ENCODE measurements around the gene MKRN2. TPM values are rescaled to one million over a fixed set of nuclear protein-coding genes. Genes with fewer than 3 reads are reported as not detected.

The MKRN2 gene
- 10 to 100 TPM; 42.8 to 50.5 (median 44.6) TPM for polyA plus RNA-seq (ENCODE audit: insufficient read length in 3 of 3)
- long read RNA-seq, donor 1, transcript MKRN2-201 (8 exons, 2,848 nt), result major isoform, 10 of 10 reads
- long read RNA-seq, donor 1, partial matches to known transcripts, result 0 of 10 reads
- long read RNA-seq, donor 1, other reads (novel, unspliced or antisense), result 0 of 10 reads
- long read RNA-seq, donor 2, transcript MKRN2-201 (8 exons, 2,848 nt), result major isoform, 7 of 18 reads
- long read RNA-seq, donor 2, partial matches to known transcripts, result 6 of 18 reads
- long read RNA-seq, donor 2, other reads (novel, unspliced or antisense), result 5 of 18 reads
- long read RNA-seq, donor 3, transcript MKRN2-201 (8 exons, 2,848 nt), result major isoform, 15 of 16 reads
- long read RNA-seq, donor 3, partial matches to known transcripts, result 0 of 16 reads
- long read RNA-seq, donor 3, other reads (novel, unspliced or antisense), result 0 of 16 reads
- long read RNA-seq, donor 4, transcript MKRN2-201 (8 exons, 2,848 nt), result major isoform, 7 of 41 reads
- long read RNA-seq, donor 4, partial matches to known transcripts, result 34 of 41 reads
- long read RNA-seq, donor 4, other reads (novel, unspliced or antisense), result 0 of 41 reads
- long read RNA-seq, donor 5, result 0 reads
- long read RNA-seq, donor 6, transcript MKRN2-201 (8 exons, 2,848 nt), result major isoform, 5 of 10 reads
- long read RNA-seq, donor 6, partial matches to known transcripts, result 5 of 10 reads
- long read RNA-seq, donor 6, other reads (novel, unspliced or antisense), result 0 of 10 reads
- long read RNA-seq, donor 7, transcript MKRN2-201 (8 exons, 2,848 nt), result major isoform, 8 of 49 reads
- long read RNA-seq, donor 7, partial matches to known transcripts, result 34 of 49 reads
- long read RNA-seq, donor 7, other reads (novel, unspliced or antisense), result 6 of 49 reads
- long read RNA-seq, donor 8, transcript MKRN2-201 (8 exons, 2,848 nt), result major isoform, 15 of 76 reads
- long read RNA-seq, donor 8, partial matches to known transcripts, result 51 of 76 reads
- long read RNA-seq, donor 8, other reads (novel, unspliced or antisense), result 10 of 76 reads
- long read RNA-seq, donor 9, transcript MKRN2-201 (8 exons, 2,848 nt), result major isoform, 5 of 5 reads
- long read RNA-seq, donor 9, partial matches to known transcripts, result 0 of 5 reads
- long read RNA-seq, donor 9, other reads (novel, unspliced or antisense), result 0 of 5 reads
- long read RNA-seq, donor 10, transcript MKRN2-201 (8 exons, 2,848 nt), result major isoform, 8 of 8 reads
- long read RNA-seq, donor 10, partial matches to known transcripts, result 0 of 8 reads
- long read RNA-seq, donor 10, other reads (novel, unspliced or antisense), result 0 of 8 reads
- long read RNA-seq, donor 11, transcript MKRN2-201 (8 exons, 2,848 nt), result major isoform, 9 of 10 reads
- long read RNA-seq, donor 11, partial matches to known transcripts, result 0 of 10 reads
- long read RNA-seq, donor 11, other reads (novel, unspliced or antisense), result 0 of 10 reads
- long read RNA-seq, donor 12, partial matches to known transcripts, result 6 of 16 reads
- long read RNA-seq, donor 12, other reads (novel, unspliced or antisense), result 7 of 16 reads
- long read RNA-seq, donor 13, transcript MKRN2-201 (8 exons, 2,848 nt), result major isoform, 20 of 71 reads
- long read RNA-seq, donor 13, partial matches to known transcripts, result 41 of 71 reads
- long read RNA-seq, donor 13, other reads (novel, unspliced or antisense), result 10 of 71 reads
- long read RNA-seq, donor 14, transcript MKRN2-201 (8 exons, 2,848 nt), result major isoform, 15 of 15 reads
- long read RNA-seq, donor 14, partial matches to known transcripts, result 0 of 15 reads
- long read RNA-seq, donor 14, other reads (novel, unspliced or antisense), result 0 of 15 reads
- long read RNA-seq, donor 15, partial matches to known transcripts, result 5 of 8 reads
- long read RNA-seq, donor 15, other reads (novel, unspliced or antisense), result 0 of 8 reads
- long read RNA-seq, donor 16, transcript MKRN2-201 (8 exons, 2,848 nt), result major isoform, 25 of 33 reads
- long read RNA-seq, donor 16, partial matches to known transcripts, result 5 of 33 reads
- long read RNA-seq, donor 16, other reads (novel, unspliced or antisense), result 0 of 33 reads

DNA sequence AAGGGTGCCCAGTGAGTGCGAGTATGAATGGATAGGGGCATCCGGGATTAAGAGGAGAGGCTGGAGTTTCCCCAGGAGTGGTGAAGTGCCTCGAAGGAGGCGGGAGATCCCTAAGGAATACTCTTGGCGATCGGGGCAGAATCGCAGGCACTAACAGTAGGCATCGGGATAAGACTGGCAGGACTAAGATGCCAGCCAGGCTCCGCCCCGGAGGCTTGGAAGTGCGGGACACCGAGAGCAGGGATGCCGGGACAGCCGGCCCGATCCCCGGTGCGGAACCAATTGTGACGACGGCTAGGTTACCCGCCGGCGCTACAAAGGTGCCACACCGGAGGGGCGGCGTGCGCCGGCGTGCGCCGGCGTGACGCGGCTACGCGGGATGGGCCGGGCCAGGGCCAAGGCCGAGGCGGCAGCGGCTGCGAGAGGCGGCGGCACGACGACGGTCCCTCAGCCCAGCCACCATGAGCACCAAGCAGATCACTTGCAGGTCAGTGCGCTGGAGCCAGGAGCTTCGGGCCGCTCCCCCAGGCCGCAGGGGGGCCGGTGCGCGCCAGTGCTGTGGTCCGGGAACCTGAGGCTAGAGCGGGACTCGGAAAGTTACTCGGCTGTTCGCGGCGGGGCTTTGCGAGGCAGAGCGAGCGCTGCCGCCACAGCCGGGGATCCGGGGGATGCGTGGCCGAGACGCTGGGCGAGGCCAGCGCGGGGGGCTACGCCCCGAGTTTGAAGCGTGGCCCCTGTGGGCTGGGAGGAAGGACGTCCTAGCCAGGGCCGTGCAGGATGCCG lies at the start of gene MKRN2:
TSS of gene MKRN2 (plus strand) at position 398 of the 783 bp plus-strand sequence. CDS start at position 462, 64 bp downstream.
- DNase-seq (ENCODE audit: extremely low read depth in 1 of 11, low read depth in 9 of 11, low spot score in 4 of 11), result peak; percentile 73 to 89 (median 86)

GRCh38 chr3:12507591-12508281 lies 49.2 kb upstream of the MKRN2 start:
- DNase-seq (ENCODE audit: extremely low read depth in 1 of 11, low read depth in 9 of 11, low spot score in 4 of 11), result no peak

DNA sequence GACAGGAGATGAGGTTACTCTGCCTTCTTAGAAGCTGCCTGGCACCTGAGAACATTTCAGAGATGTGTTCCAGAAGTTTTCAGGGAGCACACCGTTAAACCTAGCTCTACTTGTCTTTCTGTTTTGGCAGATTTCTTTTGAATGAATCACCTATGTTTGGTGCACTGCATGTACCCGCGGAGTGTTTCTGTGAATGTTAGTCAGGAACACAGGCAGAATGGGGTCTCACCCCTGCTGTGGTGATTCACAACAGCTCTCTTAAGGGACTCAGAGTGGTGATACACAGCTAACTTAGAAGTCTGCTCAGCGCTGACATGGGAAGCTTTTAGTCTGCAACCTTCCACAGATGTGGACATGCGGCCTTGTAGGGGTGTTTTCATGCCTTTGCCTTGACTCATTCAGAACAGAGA lies 48.6 kb upstream of the MKRN2 start:
- DNase-seq (ENCODE audit: extremely low read depth in 1 of 11, low read depth in 9 of 11, low spot score in 4 of 11), result no peak

DNA sequence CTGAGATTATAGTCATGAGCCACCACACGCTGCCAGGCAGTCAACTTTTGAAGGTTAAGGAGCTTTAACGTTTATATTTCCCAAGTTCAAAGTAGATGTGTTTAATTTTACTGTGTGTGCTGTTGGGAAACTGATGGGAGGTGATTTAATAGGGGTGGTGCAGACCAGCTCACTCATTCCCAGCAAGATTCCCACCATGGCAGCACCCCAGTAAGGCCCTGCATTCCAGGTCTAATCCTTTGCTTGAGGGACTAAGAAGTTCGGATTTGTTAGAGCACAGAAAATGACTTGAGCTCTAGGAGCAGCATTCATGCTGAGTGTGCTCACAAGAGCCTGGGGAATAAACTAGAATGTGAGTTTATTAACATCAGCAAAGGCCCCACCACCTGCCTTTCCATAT lies 47.4 kb upstream of the MKRN2 start:
- DNase-seq (ENCODE audit: extremely low read depth in 1 of 11, low read depth in 9 of 11, low spot score in 4 of 11), result no peak

DNA sequence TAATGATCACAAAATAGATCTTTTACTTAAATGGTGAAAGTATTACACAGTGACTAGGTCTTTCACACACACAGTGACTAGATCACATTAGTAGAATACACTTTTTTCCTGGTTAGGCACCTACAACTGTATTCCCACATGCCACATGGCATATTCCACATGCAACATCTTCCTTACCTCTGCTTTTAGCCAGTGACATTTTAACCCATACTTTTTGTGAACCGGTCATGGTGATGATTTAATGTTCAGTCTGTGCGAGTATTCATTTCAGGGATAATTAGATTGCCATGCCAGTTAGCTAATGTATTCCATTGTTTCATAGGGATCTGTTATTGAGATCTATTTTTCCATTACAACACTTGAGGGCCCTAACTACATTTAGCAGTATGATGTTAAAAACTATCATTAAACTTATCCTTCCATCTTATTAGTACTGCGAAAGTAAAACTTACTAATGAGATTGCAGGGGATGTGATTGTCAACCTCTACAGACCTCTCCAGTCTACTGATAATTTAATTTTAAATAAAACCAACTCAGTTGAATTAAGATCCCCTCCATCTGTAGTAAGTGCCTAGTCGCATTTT lies 44.3 kb upstream of the MKRN2 start:
- DNase-seq (ENCODE audit: extremely low read depth in 1 of 11, low read depth in 9 of 11, low spot score in 4 of 11), result no peak

DNA sequence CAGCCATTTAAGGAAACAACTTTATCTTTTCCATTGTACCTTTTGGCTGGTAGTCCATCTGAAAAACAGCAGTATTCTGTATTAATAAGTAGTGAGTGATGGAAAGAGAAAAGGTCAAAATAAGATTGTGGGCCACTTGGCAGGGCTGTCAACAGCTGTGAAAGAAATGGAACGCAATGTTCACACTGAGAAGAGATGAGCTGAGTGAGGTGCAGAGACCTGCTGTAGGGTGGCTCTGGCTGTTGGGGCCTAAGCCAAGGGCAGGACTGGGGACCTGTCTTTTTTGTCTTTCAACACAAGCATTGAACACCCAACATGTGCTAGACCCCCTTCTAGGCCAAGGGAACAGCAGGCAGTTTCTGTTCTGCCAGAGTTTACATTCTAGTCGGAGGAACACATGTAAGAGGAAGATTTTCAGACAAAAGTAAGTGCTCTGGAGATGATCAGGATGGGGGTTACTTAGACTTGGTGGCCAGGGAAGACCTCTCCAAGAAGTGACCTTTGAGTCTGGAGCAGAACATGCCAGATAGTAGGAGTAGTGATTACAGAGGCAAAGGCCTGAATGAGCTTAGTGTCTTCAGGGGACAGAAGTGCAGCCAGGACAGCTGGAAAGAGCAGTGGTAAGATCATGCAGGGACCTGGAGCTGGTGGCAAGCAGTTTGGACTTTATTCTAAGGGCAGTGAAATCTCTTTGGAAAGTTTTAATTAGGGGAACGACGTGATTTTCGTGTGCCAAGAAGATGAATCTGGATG lies 43.0 kb upstream of the MKRN2 start:
- DNase-seq (ENCODE audit: extremely low read depth in 1 of 11, low read depth in 9 of 11, low spot score in 4 of 11), result no peak

GRCh38 chr3:12515631-12516030 lies 41.3 kb upstream of the MKRN2 start:
- no peak for DNase-seq (ENCODE audit: extremely low read depth in 1 of 11, low read depth in 9 of 11, low spot score in 4 of 11)

GRCh38 chr3:12516873-12517272 lies 40.0 kb upstream of the MKRN2 start:
- DNase-seq (ENCODE audit: extremely low read depth in 1 of 11, low read depth in 9 of 11, low spot score in 4 of 11), result no peak

DNA sequence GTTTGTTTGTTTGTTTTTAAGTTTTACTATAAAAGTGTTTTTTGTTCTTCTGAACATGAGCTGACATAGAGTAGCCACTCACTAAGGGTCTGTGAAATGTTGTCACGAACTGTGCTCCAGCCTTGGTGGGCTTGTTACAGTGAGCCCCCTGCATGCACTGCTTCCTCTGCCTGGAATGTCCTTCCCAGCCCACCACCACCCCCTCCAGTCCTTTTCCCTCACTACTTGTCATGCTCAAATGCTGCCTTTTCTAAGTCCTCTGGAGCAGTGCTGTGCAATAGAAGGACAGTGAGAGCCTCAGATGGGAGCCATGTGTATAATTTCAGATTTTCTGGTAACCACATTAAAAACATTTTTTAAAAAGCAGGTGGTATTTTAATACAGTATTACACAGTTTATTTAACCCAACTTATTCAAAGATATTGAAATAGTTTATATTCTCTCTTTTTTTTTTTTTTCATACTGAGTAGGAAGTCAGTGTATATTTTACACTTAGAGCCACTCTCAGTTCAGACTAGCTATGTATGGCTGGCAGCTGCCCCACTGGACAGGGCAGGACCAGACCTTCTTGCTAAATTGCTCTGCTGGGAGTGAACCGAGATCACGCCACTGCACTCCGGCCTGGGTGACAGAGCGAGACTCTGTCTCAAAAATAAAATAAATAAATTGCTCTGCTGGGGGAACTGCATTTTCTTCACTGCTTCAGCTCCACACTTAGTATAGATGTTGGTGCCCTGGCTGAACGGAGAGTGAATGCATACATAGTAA lies 38.4 kb upstream of the MKRN2 start:
- no peak for DNase-seq (ENCODE audit: extremely low read depth in 1 of 11, low read depth in 9 of 11, low spot score in 4 of 11)

DNA sequence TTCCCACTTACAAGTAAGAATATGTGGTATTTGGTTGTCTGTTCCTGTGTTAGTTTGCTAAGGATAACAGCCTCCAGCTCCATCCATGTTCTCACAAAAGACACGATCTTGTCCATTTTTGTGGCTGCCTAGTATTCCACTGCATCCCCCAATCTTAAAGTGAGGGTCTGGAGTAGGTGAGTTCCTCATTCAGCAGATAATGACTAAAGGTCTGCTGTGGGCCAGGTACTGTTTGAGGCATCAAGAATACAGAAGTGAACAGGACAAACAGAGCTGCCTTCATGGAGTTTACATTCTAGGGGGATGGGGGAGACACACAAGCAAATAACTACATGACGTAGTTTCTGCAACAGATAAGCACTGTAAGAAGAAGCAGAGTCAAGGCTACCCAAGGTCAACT lies 35.9 kb upstream of the MKRN2 start:
- no peak for DNase-seq (ENCODE audit: extremely low read depth in 1 of 11, low read depth in 9 of 11, low spot score in 4 of 11)

GRCh38 chr3:12522721-12523120 lies 34.2 kb upstream of the MKRN2 start:
- no peak for DNase-seq (ENCODE audit: extremely low read depth in 1 of 11, low read depth in 9 of 11, low spot score in 4 of 11)

DNA sequence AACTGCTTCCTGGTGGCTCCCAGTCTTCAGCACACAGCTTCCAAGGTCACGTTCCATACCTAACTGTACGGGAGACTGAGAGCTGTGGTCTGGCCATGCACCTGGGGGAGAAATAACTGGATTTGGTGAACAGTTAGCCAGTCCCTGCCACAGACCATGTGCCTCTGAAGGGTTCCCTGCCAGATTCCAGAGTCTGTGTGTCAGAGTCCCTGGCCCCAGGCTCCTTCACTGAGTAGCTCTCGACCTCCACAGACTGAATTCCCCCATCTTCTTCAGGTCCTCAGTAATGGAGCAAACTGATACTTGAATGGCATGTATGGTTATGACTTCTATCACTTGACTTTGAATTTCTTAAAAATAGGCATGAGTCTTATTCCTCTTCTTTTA lies 29.1 kb upstream of the MKRN2 start:
- DNase-seq (ENCODE audit: extremely low read depth in 1 of 11, low read depth in 9 of 11, low spot score in 4 of 11), result no peak

DNA sequence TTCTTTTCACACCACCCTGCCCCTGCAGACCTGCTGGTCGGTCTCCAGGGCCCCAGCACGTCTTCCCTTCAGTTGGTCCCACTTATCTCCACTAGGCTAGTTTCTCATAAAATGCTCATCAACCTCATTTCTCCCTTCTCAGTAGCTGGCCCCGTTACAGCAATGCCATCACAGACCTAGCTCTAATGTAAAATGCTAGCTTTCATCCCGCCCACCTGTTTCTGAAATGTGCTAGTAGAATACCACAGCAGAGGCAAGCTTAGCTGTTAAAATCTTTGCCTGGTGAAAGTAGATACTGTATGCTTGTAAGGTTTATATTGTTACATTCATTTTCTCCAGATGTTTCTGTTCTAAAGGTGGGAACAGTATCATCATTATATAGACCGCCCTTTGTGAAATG lies 24.7 kb upstream of the MKRN2 start:
- DNase-seq (ENCODE audit: extremely low read depth in 1 of 11, low read depth in 9 of 11, low spot score in 4 of 11), result no peak

GRCh38 chr3:12536423-12536822 lies 20.5 kb upstream of the MKRN2 start:
- DNase-seq (ENCODE audit: extremely low read depth in 1 of 11, low read depth in 9 of 11, low spot score in 4 of 11), result no peak

GRCh38 chr3:12541625-12542024 lies 15.3 kb upstream of the MKRN2 start:
- no peak for DNase-seq (ENCODE audit: extremely low read depth in 1 of 11, low read depth in 9 of 11, low spot score in 4 of 11)
